CD14-positive monocyte (primary cell): ENCODE data around the gene SUN3. TPM values are rescaled to one million over a fixed set of nuclear protein-coding genes. Genes with fewer than 3 reads are reported as not detected.

Experiments used
- DNase-seq, 3 donors: peaks; one replicate each; pipeline ENCODE4 v3.0.0-alpha.2; 2011 to 2022
- H2AFZ ChIP-seq: 2 replicates; pipeline ENCODE4 v1.6.0; 2012; ENCODE audit warnings: mild to moderate bottlenecking, low read depth, low read length, inconsistent platforms; ENCODE audit not compliant: insufficient read depth, poor library complexity, severe bottlenecking
- H3K27ac ChIP-seq, 2 donors: 1 replicate in 1 of 2; 2 replicates in 1 of 2; pipeline ENCODE4 v1.5.1; 2012 to 2013; ENCODE audit warnings: low read length in 2 of 2, control low read depth in 1 of 2, inconsistent platforms in 1 of 2, low read depth in 1 of 2, mild to moderate bottlenecking in 1 of 2
- H3K27me3 ChIP-seq, 2 donors: one replicate each; pipeline versions ENCODE4 v1.6.0 to v1.6.1; 2011 to 2013; ENCODE audit warnings: low read length in 2 of 2; ENCODE audit not compliant: control insufficient read depth in 2 of 2, insufficient read depth in 2 of 2
- H3K36me3 ChIP-seq, 2 donors: replicated peaks in 1 of 2; 1 replicate in 1 of 2; 2 replicates in 1 of 2; pipeline versions ENCODE4 v1.5.1 to v1.6.1; 2012 to 2013; ENCODE audit warnings: low read length in 2 of 2, control low read depth in 1 of 2, inconsistent platforms in 1 of 2, mild to moderate bottlenecking in 1 of 2; ENCODE audit not compliant: insufficient read depth in 2 of 2, control insufficient read depth in 1 of 2
- H3K4me1 ChIP-seq, 2 donors: 1 replicate in 1 of 2; 2 replicates in 1 of 2; pipeline versions ENCODE4 v1.5.1 to v1.6.1; 2012 to 2013; ENCODE audit warnings: low read length in 2 of 2, control low read depth in 1 of 2, inconsistent platforms in 1 of 2, mild to moderate bottlenecking in 1 of 2, moderate library complexity in 1 of 2; ENCODE audit not compliant: insufficient read depth in 2 of 2, control insufficient read depth in 1 of 2
- H3K4me2 ChIP-seq: replicated peaks from 2 replicates; pipeline ENCODE3; 2012; ENCODE audit warnings: low read length, moderate library complexity, mild to moderate bottlenecking; ENCODE audit not compliant: poor library complexity, severe bottlenecking; ENCODE audit errors: extremely low read depth
- H3K4me3 ChIP-seq, 3 experiments: fragments of 200-600 bp in 1 of 3; sonication (generic) in 1 of 3; replicated peaks in 1 of 3; 1 replicate in 2 of 3; 2 replicates in 1 of 3; pipeline ENCODE4 v1.5.1; 2011 to 2013; ENCODE audit warnings: low read length in 3 of 3, mild to moderate bottlenecking in 3 of 3, control low read depth in 2 of 3, low read depth in 2 of 3, inconsistent platforms in 1 of 3, moderate library complexity in 1 of 3
- H3K79me2 ChIP-seq: 2 replicates; pipeline ENCODE4 v1.6.0; 2012; ENCODE audit warnings: mild to moderate bottlenecking, control low read depth, inconsistent platforms, low read length, moderate library complexity; ENCODE audit not compliant: insufficient read depth
- H3K9ac ChIP-seq: 2 replicates; pipeline ENCODE4 v1.6.0; 2017; ENCODE audit warnings: low read length, mild to moderate bottlenecking; ENCODE audit not compliant: insufficient read depth, poor library complexity, severe bottlenecking
- H3K9me3 ChIP-seq, 2 donors: replicated peaks in 1 of 2; 1 replicate in 1 of 2; 2 replicates in 1 of 2; pipeline versions ENCODE4 v1.5.1 to v1.6.1; 2012 to 2013; ENCODE audit warnings: low read length in 2 of 2, control low read depth in 1 of 2; ENCODE audit not compliant: control insufficient read depth in 1 of 2, insufficient read depth in 1 of 2
- H4K20me1 ChIP-seq: 2 replicates; pipeline ENCODE4 v1.6.0; 2012; ENCODE audit warnings: mild to moderate bottlenecking, low read length, control low read depth, moderate library complexity; ENCODE audit not compliant: insufficient read depth
- H3K27ac Mint-ChIP-seq, 7 donors: one replicate each; pipeline ENCODE4 v1.8.0; 2020; ENCODE audit warnings: mild to moderate bottlenecking in 7 of 7, mixed read lengths in 7 of 7, moderate library complexity in 6 of 7, inconsistent platforms in 2 of 7
- H3K27me3 Mint-ChIP-seq, 3 donors: one replicate each; pipeline ENCODE4 v1.8.0; 2021 to 2022; ENCODE audit warnings: low read depth in 3 of 3, mild to moderate bottlenecking in 3 of 3, mixed read lengths in 3 of 3, moderate library complexity in 3 of 3, inconsistent platforms in 1 of 3
- H3K36me3 Mint-ChIP-seq, 2 donors: one replicate each; pipeline ENCODE4 v1.8.0; 2020; ENCODE audit warnings: mixed read lengths in 2 of 2, inconsistent platforms in 1 of 2, mild to moderate bottlenecking in 1 of 2
- H3K4me1 Mint-ChIP-seq: one replicate; pipeline ENCODE4 v1.8.0; 2020; ENCODE audit warnings: mild to moderate bottlenecking, mixed read lengths
- H3K4me3 Mint-ChIP-seq, 2 donors: one replicate each; pipeline ENCODE4 v1.8.0; 2020; ENCODE audit warnings: mild to moderate bottlenecking in 2 of 2, mixed read lengths in 2 of 2, moderate library complexity in 1 of 2
- H3K9me3 Mint-ChIP-seq, 7 donors: one replicate each; pipeline ENCODE4 v1.8.0; 2020 to 2022; ENCODE audit warnings: mixed read lengths in 7 of 7, mild to moderate bottlenecking in 6 of 7, moderate library complexity in 6 of 7, inconsistent platforms in 2 of 7
- CTCF ChIP-seq: fragments of 200-600 bp; IDR thresholded peaks from one replicate; pipeline ENCODE4 v1.8.0; 2022; ENCODE audit warnings: antibody characterized with exemption, mild to moderate bottlenecking
- WGBS: methylation state at CpG from one replicate; pipeline ENCODE4 v1.1.5; 2013; ENCODE audit warnings: missing lambda C conversion rate; ENCODE audit not compliant: insufficient coverage; 5-methylcytosine and 5-hydroxymethylcytosine counted together
- intact Hi-C, 2 donors: fragments of 100-400 bp; cut with micrococcal nuclease; formaldehyde crosslinking; loops; one replicate each; pipeline versions ENCODE4 v1.15.0 to v1.15.1; 2023
- polyA plus RNA-seq, 3 donors: library from polyadenylated mRNA; depleted of rRNA in 1 of 3; unstranded in 2 of 3; stranded (reverse) in 1 of 3; fragments of 300-500 nt in 2 of 3; fragments of >200 nt in 1 of 3; fragmentation: Illumina TruSeq in 2 of 3; gene quantifications; 1 replicate in 2 of 3; 2 replicates in 1 of 3; pipeline ENCODE4 v1.2.3, GENCODE V29; 2012 to 2021

Gene SUN3
- polyA plus RNA-seq, 3 donors, result not detected

GRCh38 chr7:47957156-47957555 is 71.8 kb downstream of the SUN3 start:
- WGBS, result no CpG with 5 or more reads among the region's 6 CpGs
- Histone ChIP-seq H3K36me3 (peaks cover 23 to 47% of the 10 kb centered on the region in 2 donors), H2AFZ (no peak overlapping the region), H3K27me3 (no peaks in the 10 kb centered on the region), H3K9ac (no peak overlapping the region), H3K4me1 (peaks cover 3 to 9% of the 10 kb centered on the region in 2 donors), H4K20me1 (peaks cover 9% of the 10 kb centered on the region), H3K4me3 (no peak overlapping the region), H3K9me3 (no peaks in the 10 kb centered on the region), H3K4me2 (no peak overlapping the region), H3K27ac (peak overlapping the region in 1 of 2 donors; percentile 66), H3K79me2 (no peaks in the 10 kb centered on the region)
- peaks cover 0 to 3% (median 0%) of the 10 kb centered on the region in 3 donors for H3K27me3 Mint-ChIP-seq
- peaks cover 46 to 51% of the 10 kb centered on the region in 2 donors for H3K36me3 Mint-ChIP-seq
- intact Hi-C loops, result no loop called here
- TF ChIP-seq CTCF, result no peak
- peak overlapping the region in 6 of 7 donors; percentile 50 to 81 (median 60) for H3K27ac Mint-ChIP-seq
- DNase-seq, result peak in 1 of 3 donors; percentile 32
- H3K9me3 Mint-ChIP-seq, result peaks cover 0 to 5% (median 2%) of the 10 kb centered on the region in 7 donors
- peaks cover 10% of the 10 kb centered on the region for H3K4me1 Mint-ChIP-seq
- H3K4me3 Mint-ChIP-seq, result no peak overlapping the region

- intact Hi-C loops, result no loop called here
- no peak overlapping the region for H3K27ac Mint-ChIP-seq
- no peak overlapping the region for H3K4me3 ChIP-seq
- H3K79me2 ChIP-seq, result no peaks in the 10 kb centered on the region
- DNase-seq, result no peak
- H3K4me1 ChIP-seq, result peaks cover 3 to 9% of the 10 kb centered on the region in 2 donors
- no peaks in the 10 kb centered on the region for H3K9me3 ChIP-seq
- WGBS, result 80% methylated on average over 1 of the region's 6 CpGs
- no peak for TF ChIP-seq CTCF
- peaks cover 0 to 3% (median 2%) of the 10 kb centered on the region in 7 donors for H3K9me3 Mint-ChIP-seq
- peaks cover 17 to 37% of the 10 kb centered on the region in 2 donors for H3K36me3 ChIP-seq
- no peaks in the 10 kb centered on the region for H3K27me3 ChIP-seq
- no peak overlapping the region for H3K9ac ChIP-seq
- H3K4me2 ChIP-seq, result no peak overlapping the region
- H3K36me3 Mint-ChIP-seq, result peaks cover 36 to 41% of the 10 kb centered on the region in 2 donors
- no peak overlapping the region for H2AFZ ChIP-seq
- H3K4me3 Mint-ChIP-seq, result no peak overlapping the region
- H3K27ac ChIP-seq, result no peak overlapping the region
- H3K27me3 Mint-ChIP-seq, result peaks cover 0 to 1% (median 0%) of the 10 kb centered on the region in 3 donors
- H3K4me1 Mint-ChIP-seq, result peaks cover 10% of the 10 kb centered on the region
- peaks cover 9% of the 10 kb centered on the region for H4K20me1 ChIP-seq
These were observed 72.7 kb downstream of the SUN3 start for GRCh38 chr7:47956220-47956619.
